ENCODE results near the gene SURF6.

The SURF6 gene

DNA sequence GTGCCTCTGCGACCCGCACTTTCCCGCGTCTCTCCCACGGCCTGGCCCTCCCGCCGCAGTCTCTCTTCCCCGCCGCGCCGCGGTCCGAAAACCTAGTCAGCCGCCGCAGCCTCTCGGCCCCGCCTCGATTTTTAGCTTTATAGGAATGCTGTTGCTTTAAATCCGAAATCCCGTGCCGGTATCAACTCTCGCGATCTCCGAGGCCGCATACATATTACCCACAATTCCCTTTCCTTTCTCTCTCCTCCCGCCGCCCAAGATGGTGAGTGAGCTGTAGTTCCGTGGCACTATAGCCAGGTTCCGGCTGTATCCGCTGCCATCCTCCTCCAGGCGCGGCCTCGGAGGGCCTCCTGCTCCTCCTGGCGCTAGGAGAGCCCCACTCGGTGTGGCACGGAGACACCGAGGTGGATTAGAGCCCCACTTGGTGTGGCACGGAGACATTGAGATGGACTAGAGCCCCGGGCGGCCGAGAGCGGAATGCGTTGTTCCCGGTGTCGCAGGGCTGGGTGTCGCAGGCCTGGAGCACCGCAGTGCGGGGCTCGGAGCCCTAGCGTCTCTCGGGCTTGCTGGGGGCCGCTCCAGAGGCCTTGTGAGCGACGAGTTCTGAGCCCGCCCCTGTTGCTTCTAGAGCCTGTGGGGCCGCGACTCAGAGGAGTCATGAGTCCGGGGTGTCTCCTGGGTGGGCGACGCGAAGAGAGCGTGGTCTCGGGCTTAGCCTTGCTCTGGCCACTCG lies 12.2 kb upstream of the SURF6 start, which contains the start of the genes MED22 and RPL7A (continued):
- no peak for TF ChIP-seq BCL11A (tag by site-specific recombination; IDR thresholded peaks at IDR 0.05; ENCODE audit: low read depth)
- TF ChIP-seq ZNF558 (tag by site-specific recombination; IDR thresholded peaks at IDR 0.05), result no peak
- TF ChIP-seq ZNF701 (tag by site-specific recombination; IDR thresholded peaks at IDR 0.05), result no peak
- TF ChIP-seq ZNF175 (tag by site-specific recombination; IDR thresholded peaks at IDR 0.05), result no peak
- TF ChIP-seq, protein P1, sequence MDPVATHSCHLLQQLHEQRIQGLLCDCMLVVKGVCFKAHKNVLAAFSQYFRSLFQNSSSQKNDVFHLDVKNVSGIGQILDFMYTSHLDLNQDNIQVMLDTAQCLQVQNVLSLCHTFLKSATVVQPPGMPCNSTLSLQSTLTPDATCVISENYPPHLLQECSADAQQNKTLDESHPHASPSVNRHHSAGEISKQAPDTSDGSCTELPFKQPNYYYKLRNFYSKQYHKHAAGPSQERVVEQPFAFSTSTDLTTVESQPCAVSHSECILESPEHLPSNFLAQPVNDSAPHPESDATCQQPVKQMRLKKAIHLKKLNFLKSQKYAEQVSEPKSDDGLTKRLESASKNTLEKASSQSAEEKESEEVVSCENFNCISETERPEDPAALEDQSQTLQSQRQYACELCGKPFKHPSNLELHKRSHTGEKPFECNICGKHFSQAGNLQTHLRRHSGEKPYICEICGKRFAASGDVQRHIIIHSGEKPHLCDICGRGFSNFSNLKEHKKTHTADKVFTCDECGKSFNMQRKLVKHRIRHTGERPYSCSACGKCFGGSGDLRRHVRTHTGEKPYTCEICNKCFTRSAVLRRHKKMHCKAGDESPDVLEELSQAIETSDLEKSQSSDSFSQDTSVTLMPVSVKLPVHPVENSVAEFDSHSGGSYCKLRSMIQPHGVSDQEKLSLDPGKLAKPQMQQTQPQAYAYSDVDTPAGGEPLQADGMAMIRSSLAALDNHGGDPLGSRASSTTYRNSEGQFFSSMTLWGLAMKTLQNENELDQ (tag by site-specific recombination; IDR thresholded peaks at IDR 0.05; ENCODE audit: low read depth), result no peak
- no peak for TF ChIP-seq OSR2 (tag by site-specific recombination; IDR thresholded peaks at IDR 0.05)
- no peak for TF ChIP-seq ZNF292 (tag by site-specific recombination; IDR thresholded peaks at IDR 0.05; ENCODE audit: borderline replicate concordance, low read depth)
- TF ChIP-seq, protein P2, sequence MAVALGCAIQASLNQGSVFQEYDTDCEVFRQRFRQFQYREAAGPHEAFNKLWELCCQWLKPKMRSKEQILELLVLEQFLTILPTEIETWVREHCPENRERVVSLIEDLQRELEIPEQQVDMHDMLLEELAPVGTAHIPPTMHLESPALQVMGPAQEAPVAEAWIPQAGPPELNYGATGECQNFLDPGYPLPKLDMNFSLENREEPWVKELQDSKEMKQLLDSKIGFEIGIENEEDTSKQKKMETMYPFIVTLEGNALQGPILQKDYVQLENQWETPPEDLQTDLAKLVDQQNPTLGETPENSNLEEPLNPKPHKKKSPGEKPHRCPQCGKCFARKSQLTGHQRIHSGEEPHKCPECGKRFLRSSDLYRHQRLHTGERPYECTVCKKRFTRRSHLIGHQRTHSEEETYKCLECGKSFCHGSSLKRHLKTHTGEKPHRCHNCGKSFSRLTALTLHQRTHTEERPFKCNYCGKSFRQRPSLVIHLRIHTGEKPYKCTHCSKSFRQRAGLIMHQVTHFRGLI (tag by site-specific recombination; IDR thresholded peaks at IDR 0.05), result no peak
- peak; percentile 73; the same call in 1 of the 2 replicates for TF ChIP-seq ZNF629 (tag by site-specific recombination; IDR thresholded peaks at IDR 0.05)
- TF ChIP-seq ZNF23 (tag by site-specific recombination; IDR thresholded peaks at IDR 0.05; ENCODE audit: borderline replicate concordance), result no peak
- TF ChIP-seq ZNF146 (tag by site-specific recombination; IDR thresholded peaks at IDR 0.05), result peak; percentile 16; the same call in 1 of the 2 replicates
- 0 out of 2 replicates have a peak, but pooled peaks have one; percentile 46 for TF ChIP-seq ZNF341 (tag by site-specific recombination; IDR thresholded peaks at IDR 0.05; ENCODE audit: low read depth)
- TF ChIP-seq, protein P3, sequence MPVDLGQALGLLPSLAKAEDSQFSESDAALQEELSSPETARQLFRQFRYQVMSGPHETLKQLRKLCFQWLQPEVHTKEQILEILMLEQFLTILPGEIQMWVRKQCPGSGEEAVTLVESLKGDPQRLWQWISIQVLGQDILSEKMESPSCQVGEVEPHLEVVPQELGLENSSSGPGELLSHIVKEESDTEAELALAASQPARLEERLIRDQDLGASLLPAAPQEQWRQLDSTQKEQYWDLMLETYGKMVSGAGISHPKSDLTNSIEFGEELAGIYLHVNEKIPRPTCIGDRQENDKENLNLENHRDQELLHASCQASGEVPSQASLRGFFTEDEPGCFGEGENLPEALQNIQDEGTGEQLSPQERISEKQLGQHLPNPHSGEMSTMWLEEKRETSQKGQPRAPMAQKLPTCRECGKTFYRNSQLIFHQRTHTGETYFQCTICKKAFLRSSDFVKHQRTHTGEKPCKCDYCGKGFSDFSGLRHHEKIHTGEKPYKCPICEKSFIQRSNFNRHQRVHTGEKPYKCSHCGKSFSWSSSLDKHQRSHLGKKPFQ (tag by site-specific recombination; IDR thresholded peaks at IDR 0.05), result 0 out of 2 replicates have a peak, but pooled peaks have one; percentile 20
- TF ChIP-seq ZNF174 (tag by site-specific recombination; IDR thresholded peaks at IDR 0.05), result no peak
- TF ChIP-seq, protein P4, sequence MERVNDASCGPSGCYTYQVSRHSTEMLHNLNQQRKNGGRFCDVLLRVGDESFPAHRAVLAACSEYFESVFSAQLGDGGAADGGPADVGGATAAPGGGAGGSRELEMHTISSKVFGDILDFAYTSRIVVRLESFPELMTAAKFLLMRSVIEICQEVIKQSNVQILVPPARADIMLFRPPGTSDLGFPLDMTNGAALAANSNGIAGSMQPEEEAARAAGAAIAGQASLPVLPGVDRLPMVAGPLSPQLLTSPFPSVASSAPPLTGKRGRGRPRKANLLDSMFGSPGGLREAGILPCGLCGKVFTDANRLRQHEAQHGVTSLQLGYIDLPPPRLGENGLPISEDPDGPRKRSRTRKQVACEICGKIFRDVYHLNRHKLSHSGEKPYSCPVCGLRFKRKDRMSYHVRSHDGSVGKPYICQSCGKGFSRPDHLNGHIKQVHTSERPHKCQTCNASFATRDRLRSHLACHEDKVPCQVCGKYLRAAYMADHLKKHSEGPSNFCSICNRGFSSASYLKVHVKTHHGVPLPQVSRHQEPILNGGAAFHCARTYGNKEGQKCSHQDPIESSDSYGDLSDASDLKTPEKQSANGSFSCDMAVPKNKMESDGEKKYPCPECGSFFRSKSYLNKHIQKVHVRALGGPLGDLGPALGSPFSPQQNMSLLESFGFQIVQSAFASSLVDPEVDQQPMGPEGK (tag by site-specific recombination; IDR thresholded peaks at IDR 0.05), result no peak
- TF ChIP-seq, protein P5, sequence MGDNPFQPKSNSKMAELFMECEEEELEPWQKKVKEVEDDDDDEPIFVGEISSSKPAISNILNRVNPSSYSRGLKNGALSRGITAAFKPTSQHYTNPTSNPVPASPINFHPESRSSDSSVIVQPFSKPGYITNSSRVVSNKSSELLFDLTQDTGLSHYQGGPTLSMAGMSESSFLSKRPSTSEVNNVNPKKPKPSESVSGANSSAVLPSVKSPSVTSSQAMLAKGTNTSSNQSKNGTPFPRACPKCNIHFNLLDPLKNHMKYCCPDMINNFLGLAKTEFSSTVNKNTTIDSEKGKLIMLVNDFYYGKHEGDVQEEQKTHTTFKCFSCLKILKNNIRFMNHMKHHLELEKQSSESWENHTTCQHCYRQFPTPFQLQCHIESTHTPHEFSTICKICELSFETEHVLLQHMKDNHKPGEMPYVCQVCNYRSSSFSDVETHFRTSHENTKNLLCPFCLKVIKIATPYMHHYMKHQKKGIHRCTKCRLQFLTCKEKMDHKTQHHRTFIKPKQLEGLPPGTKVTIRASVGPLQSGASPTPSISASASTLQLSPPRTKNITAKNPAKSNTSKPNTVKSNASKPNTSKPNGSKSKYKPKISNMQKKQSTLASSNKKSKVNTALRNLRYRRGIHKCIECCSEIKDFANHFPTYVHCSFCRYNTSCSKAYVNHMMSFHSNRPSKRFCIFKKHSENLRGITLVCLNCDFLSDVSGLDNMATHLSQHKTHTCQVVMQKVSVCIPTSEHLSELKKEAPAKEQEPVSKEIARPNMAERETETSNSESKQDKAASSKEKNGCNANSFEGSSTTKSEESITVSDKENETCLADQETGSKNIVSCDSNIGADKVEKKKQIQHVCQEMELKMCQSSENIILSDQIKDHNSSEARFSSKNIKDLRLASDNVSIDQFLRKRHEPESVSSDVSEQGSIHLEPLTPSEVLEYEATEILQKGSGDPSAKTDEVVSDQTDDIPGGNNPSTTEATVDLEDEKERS (tag by site-specific recombination; IDR thresholded peaks at IDR 0.05), result no peak
- TF ChIP-seq ZBTB48 (tag by site-specific recombination; IDR thresholded peaks at IDR 0.05), result no peak
- no peak for TF ChIP-seq ZNF707 (tag by site-specific recombination; IDR thresholded peaks at IDR 0.05)
- TF ChIP-seq, protein P6, sequence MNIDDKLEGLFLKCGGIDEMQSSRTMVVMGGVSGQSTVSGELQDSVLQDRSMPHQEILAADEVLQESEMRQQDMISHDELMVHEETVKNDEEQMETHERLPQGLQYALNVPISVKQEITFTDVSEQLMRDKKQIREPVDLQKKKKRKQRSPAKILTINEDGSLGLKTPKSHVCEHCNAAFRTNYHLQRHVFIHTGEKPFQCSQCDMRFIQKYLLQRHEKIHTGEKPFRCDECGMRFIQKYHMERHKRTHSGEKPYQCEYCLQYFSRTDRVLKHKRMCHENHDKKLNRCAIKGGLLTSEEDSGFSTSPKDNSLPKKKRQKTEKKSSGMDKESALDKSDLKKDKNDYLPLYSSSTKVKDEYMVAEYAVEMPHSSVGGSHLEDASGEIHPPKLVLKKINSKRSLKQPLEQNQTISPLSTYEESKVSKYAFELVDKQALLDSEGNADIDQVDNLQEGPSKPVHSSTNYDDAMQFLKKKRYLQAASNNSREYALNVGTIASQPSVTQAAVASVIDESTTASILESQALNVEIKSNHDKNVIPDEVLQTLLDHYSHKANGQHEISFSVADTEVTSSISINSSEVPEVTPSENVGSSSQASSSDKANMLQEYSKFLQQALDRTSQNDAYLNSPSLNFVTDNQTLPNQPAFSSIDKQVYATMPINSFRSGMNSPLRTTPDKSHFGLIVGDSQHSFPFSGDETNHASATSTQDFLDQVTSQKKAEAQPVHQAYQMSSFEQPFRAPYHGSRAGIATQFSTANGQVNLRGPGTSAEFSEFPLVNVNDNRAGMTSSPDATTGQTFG (tag by site-specific recombination; IDR thresholded peaks at IDR 0.05; ENCODE audit: borderline replicate concordance), result no peak
- TF ChIP-seq, protein P7, sequence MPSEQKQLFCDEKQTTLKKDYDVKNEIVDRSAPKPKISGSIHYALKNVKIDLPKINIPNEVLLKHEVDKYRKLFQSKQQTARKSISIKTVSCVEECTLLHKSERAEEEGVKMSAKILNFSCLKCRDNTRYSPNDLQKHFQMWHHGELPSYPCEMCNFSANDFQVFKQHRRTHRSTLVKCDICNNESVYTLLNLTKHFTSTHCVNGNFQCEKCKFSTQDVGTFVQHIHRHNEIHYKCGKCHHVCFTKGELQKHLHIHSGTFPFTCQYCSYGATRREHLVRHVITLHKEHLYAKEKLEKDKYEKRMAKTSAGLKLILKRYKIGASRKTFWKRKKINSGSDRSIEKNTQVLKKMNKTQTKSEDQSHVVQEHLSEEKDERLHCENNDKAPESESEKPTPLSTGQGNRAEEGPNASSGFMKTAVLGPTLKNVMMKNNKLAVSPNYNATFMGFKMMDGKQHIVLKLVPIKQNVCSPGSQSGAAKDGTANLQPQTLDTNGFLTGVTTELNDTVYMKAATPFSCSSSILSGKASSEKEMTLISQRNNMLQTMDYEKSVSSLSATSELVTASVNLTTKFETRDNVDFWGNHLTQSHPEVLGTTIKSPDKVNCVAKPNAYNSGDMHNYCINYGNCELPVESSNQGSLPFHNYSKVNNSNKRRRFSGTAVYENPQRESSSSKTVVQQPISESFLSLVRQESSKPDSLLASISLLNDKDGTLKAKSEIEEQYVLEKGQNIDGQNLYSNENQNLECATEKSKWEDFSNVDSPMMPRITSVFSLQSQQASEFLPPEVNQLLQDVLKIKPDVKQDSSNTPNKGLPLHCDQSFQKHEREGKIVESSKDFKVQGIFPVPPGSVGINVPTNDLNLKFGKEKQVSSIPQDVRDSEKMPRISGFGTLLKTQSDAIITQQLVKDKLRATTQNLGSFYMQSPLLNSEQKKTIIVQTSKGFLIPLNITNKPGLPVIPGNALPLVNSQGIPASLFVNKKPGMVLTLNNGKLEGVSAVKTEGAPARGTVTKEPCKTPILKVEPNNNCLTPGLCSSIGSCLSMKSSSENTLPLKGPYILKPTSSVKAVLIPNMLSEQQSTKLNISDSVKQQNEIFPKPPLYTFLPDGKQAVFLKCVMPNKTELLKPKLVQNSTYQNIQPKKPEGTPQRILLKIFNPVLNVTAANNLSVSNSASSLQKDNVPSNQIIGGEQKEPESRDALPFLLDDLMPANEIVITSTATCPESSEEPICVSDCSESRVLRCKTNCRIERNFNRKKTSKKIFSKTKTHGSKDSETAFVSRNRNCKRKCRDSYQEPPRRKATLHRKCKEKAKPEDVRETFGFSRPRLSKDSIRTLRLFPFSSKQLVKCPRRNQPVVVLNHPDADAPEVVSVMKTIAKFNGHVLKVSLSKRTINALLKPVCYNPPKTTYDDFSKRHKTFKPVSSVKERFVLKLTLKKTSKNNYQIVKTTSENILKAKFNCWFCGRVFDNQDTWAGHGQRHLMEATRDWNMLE (tag by site-specific recombination; conservative IDR thresholded peaks at IDR 0.05; ENCODE audit: low read depth), result no peak
